Measurements from ENCODE around the gene SIRT2.

- TF ChIP-seq CTCF (IDR thresholded peaks at IDR 0.05) (no peak), POLR2A (IDR thresholded peaks at IDR 0.05) (no peak)
Measured at GRCh38 chr19:38840583-38840968, 58.8 kb downstream of the SIRT2 start.
